Measurements from ENCODE around the gene GSTCD. TPM values are rescaled to one million over a fixed set of nuclear protein-coding genes. Genes with fewer than 3 reads are reported as not detected.

Gene GSTCD
- total RNA-seq, 4 donors from 2014 or later = 8.2 to 33.5 (median 15.3) TPM

GRCh38 chr4:105822061-105822460 is 113.5 kb downstream of the GSTCD start:
- intact Hi-C loops (cut with DNase I; ENCODE audit: low total_unique reads) = no loop called here

GRCh38 chr4:105828074-105828473 is 119.5 kb downstream of the GSTCD start:
- DNase-seq = no peak
- Histone ChIP-seq H3K36me3 (no peaks in the 10 kb centered on the region), H3K27ac (no peak overlapping the region), H3K4me1 (no peaks in the 10 kb centered on the region), H3K9me3 (no peaks in the 10 kb centered on the region), H3K27me3 (no peaks in the 10 kb centered on the region), H3K4me3 (no peak overlapping the region)
- TF ChIP-seq, protein P1, sequence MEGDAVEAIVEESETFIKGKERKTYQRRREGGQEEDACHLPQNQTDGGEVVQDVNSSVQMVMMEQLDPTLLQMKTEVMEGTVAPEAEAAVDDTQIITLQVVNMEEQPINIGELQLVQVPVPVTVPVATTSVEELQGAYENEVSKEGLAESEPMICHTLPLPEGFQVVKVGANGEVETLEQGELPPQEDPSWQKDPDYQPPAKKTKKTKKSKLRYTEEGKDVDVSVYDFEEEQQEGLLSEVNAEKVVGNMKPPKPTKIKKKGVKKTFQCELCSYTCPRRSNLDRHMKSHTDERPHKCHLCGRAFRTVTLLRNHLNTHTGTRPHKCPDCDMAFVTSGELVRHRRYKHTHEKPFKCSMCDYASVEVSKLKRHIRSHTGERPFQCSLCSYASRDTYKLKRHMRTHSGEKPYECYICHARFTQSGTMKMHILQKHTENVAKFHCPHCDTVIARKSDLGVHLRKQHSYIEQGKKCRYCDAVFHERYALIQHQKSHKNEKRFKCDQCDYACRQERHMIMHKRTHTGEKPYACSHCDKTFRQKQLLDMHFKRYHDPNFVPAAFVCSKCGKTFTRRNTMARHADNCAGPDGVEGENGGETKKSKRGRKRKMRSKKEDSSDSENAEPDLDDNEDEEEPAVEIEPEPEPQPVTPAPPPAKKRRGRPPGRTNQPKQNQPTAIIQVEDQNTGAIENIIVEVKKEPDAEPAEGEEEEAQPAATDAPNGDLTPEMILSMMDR (IDR thresholded peaks at IDR 0.05) = no peak
- no peak for TF ChIP-seq POLR2A (IDR thresholded peaks at IDR 0.05)
- intact Hi-C loops (cut with DNase I; ENCODE audit: low total_unique reads) = no loop called here

More at GRCh38 chr4:105822061-105822460, 113.5 kb downstream of the GSTCD start:
- no peaks in the 10 kb centered on the region for H3K9me3 ChIP-seq
- H3K4me1 ChIP-seq = no peaks in the 10 kb centered on the region
- H3K27me3 ChIP-seq = no peaks in the 10 kb centered on the region
- H3K27ac ChIP-seq = no peak overlapping the region
- no peak for TF ChIP-seq POLR2A (IDR thresholded peaks at IDR 0.05)
- TF ChIP-seq, protein P1 (IDR thresholded peaks at IDR 0.05) = no peak
- H3K4me3 ChIP-seq = no peak overlapping the region
- H3K36me3 ChIP-seq = no peaks in the 10 kb centered on the region
- no peak for DNase-seq

- H3K36me3 ChIP-seq = no peaks in the 10 kb centered on the region
- H3K27me3 ChIP-seq = no peaks in the 10 kb centered on the region
- no peak overlapping the region for H3K4me3 ChIP-seq
- intact Hi-C loops (cut with DNase I; ENCODE audit: low total_unique reads) = no loop called here
- DNase-seq = no peak
- no peaks in the 10 kb centered on the region for H3K4me1 ChIP-seq
- TF ChIP-seq, protein P1 (IDR thresholded peaks at IDR 0.05) = no peak
- TF ChIP-seq POLR2A (IDR thresholded peaks at IDR 0.05) = no peak
- no peak overlapping the region for H3K27ac ChIP-seq
- H3K9me3 ChIP-seq = no peaks in the 10 kb centered on the region
Measured at GRCh38 chr4:105831189-105831588, 122.6 kb downstream of the GSTCD start.

- intact Hi-C loops (cut with DNase I; ENCODE audit: low total_unique reads) = no loop called here
- TF ChIP-seq, protein P1 (IDR thresholded peaks at IDR 0.05) = no peak
- no peaks in the 10 kb centered on the region for H3K4me1 ChIP-seq
Measured at GRCh38 chr4:105835177-105835576, 126.6 kb downstream of the GSTCD start.

DNA sequence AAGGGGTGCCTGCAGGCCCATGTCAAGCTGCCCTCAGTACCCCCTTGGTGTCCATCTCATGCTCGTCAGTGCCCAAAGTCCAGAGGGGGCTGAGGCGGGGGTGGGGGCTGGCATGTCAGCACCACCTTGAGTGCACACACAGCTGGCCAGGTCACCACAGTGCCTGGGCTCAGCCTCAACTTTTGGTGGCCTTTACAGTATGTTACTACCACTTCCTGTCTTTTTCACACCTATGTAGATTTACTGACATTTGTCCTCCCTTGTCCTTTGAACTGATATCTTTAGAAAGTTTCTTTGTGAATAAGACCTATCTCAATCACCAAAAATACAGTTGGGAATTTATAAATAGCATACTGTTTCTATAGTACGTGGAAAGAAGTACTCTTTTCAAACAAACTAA is 128.0 kb downstream of the GSTCD start:
- intact Hi-C loops (cut with DNase I; ENCODE audit: low total_unique reads) = no loop called here
- TF ChIP-seq POLR2A (IDR thresholded peaks at IDR 0.05) = no peak
- TF ChIP-seq, protein P1 (IDR thresholded peaks at IDR 0.05) = no peak

More at GRCh38 chr4:105835177-105835576, 126.6 kb downstream of the GSTCD start:
- DNase-seq = no peak
- no peak overlapping the region for H3K4me3 ChIP-seq
- no peaks in the 10 kb centered on the region for H3K9me3 ChIP-seq
- no peak overlapping the region for H3K27ac ChIP-seq
- H3K27me3 ChIP-seq = no peaks in the 10 kb centered on the region
- H3K36me3 ChIP-seq = no peaks in the 10 kb centered on the region

More for the DNA sequence above, 128.0 kb downstream of the GSTCD start:
- Histone ChIP-seq H3K36me3 (no peaks in the 10 kb centered on the region), H3K4me1 (no peaks in the 10 kb centered on the region), H3K9me3 (no peaks in the 10 kb centered on the region), H3K27me3 (no peaks in the 10 kb centered on the region), H3K27ac (no peak overlapping the region), H3K4me3 (no peak overlapping the region)
- DNase-seq = no peak
